ENCODE results near the gene ING4. TPM values are rescaled to one million over a fixed set of nuclear protein-coding genes. Genes with fewer than 3 reads are reported as not detected.

Gene ING4
- total and polyA plus RNA-seq, 2 of the 13 experiments (the other 11 are each of a cell fraction or from before 2014, with no cell fraction given) = 14.4 to 32.4 TPM

- no peak for TF ChIP-seq NR2F1 (CRISPR knock-in tag; IDR thresholded peaks at IDR 0.05)
Observed at GRCh38 chr12:6650832-6651231, 12.1 kb downstream of the ING4 start (continued).

- no peak for DNase-seq (ENCODE audit: low spot score)
- 79% methylated on average over 19 of the region's 38 CpGs for WGBS (ENCODE audit: low lambda C conversion rate)
- Histone ChIP-seq H3K4me2 (ENCODE audit: low read depth, low read length) (no peak within 1 kb of the TSS), H3K9ac (ENCODE audit: insufficient read depth, low read depth, low read length) (no peak within 1 kb of the TSS), H3K27ac (ENCODE audit: extremely low read length, insufficient read depth, low read length) (no peak within 1 kb of the TSS), H3K27me3 (ENCODE audit: control insufficient read depth in 1 of 2, insufficient read depth in 2 of 2, low read length in 2 of 2) (no peaks in the 10 kb centered on the region; a peak in 2 of 5 replicates), H3K79me2 (ENCODE audit: insufficient read depth, low read length) (no peaks in the 10 kb centered on the region), H3K9me3 (ENCODE audit: low read length) (no peaks in the 10 kb centered on the region), H2AFZ (ENCODE audit: low read length) (no peak within 1 kb of the TSS), H4K20me1 (ENCODE audit: insufficient read depth, low read length) (no peaks in the 10 kb centered on the region), H3K4me3 (replicated peaks in 1 of 3; ENCODE audit: insufficient read depth in 1 of 3, low read depth in 2 of 3, low read length in 3 of 3) (no peak within 1 kb of the TSS), H3K36me3 (replicated peaks in 1 of 2; ENCODE audit: control insufficient read depth in 1 of 2, insufficient read depth in 2 of 2, low read length in 2 of 2) (peaks cover 2 to 5% of the 10 kb centered on the region in 2 experiments; a peak in 3 of 5 replicates), H3K4me1 (ENCODE audit: insufficient read depth, low read length) (peaks cover 21% of the 10 kb centered on the region)
- TF ChIP-seq ZNF766 (CRISPR knock-in tag; IDR thresholded peaks at IDR 0.05; ENCODE audit: borderline replicate concordance) = no peak
- TF ChIP-seq ZFP91 (CRISPR knock-in tag; IDR thresholded peaks at IDR 0.05; ENCODE audit: borderline replicate concordance) = no peak
- TF ChIP-seq ZBTB44 (CRISPR knock-in tag; IDR thresholded peaks at IDR 0.05) = no peak
- TF ChIP-seq ZNF569 (CRISPR knock-in tag; IDR thresholded peaks at IDR 0.05; ENCODE audit: borderline replicate concordance) = no peak
- no peak for TF ChIP-seq POLR2AphosphoS2 (IDR thresholded peaks at IDR 0.05; ENCODE audit: low read depth, low read length)
- ChIA-PET POLR2A (interaction anchor here (1.3 kb wide), 1 partner anchor 42 kb away, joined by 3 read pairs; the partner anchor contains the start of gene ZNF384), CTCF (ENCODE audit: low intra/inter-chr PET ratio, low total read pairs) (no interaction called here)
- intact Hi-C loops (cut with micrococcal nuclease; ENCODE audit: unreplicated experiment) = no loop called here
- in situ Hi-C loops (cut with HindIII; ENCODE audit: extremely low pct_ligation_motif_present, low pct_unique_long_range_greater_than_20kb) = no loop called here
- ATAC-seq = no peak
- no TSS peak for BruUV-seq (replicated peaks)
- FAIRE-seq = no peak
Observed at GRCh38 chr12:6647083-6647604, 15.8 kb downstream of the ING4 start, which contains the start of gene ACRBP. Gene ACRBP (minus strand): TSS chr12:6647432. CDS start chr12:6647366, 66 bp downstream.
